Osteocyte (in vitro differentiated cells): ENCODE measurements around the gene HLCS. TPM values are rescaled to one million over a fixed set of nuclear protein-coding genes. Genes with fewer than 3 reads are reported as not detected.

Experiments
- DNase-seq: peaks from one replicate; pipeline ENCODE4 v3.0.0; 2021; ENCODE audit warnings: mixed read lengths; ENCODE audit not compliant: unreplicated experiment; ENCODE audit errors: extremely low spot score
- H3K27ac Mint-ChIP-seq: one replicate; pipeline ENCODE4 v1.8.0; 2021; ENCODE audit warnings: mild to moderate bottlenecking, mixed read lengths; ENCODE audit not compliant: unreplicated experiment
- H3K27me3 Mint-ChIP-seq: one replicate; pipeline ENCODE4 v1.8.0; 2021; ENCODE audit warnings: mixed read lengths; ENCODE audit not compliant: unreplicated experiment
- H3K36me3 Mint-ChIP-seq: one replicate; pipeline ENCODE4 v1.8.0; 2021; ENCODE audit warnings: mixed read lengths; ENCODE audit not compliant: unreplicated experiment
- H3K4me1 Mint-ChIP-seq: one replicate; pipeline ENCODE4 v1.8.0; 2021; ENCODE audit warnings: mixed read lengths; ENCODE audit not compliant: unreplicated experiment
- H3K4me3 Mint-ChIP-seq: one replicate; pipeline ENCODE4 v1.8.0; 2021; ENCODE audit warnings: mild to moderate bottlenecking, moderate library complexity, mixed read lengths; ENCODE audit not compliant: unreplicated experiment
- H3K9me3 Mint-ChIP-seq: one replicate; pipeline ENCODE4 v1.8.0; 2021; ENCODE audit warnings: mixed read lengths; ENCODE audit not compliant: unreplicated experiment
- total RNA-seq: library from RNA; stranded (reverse); gene quantifications from 2 replicates; pipeline ENCODE4 v1.2.1, GENCODE V29; 2021
- TF ChIP-seq, protein P1 (sequence below): fragments of 200-600 bp; sonication (generic); IDR thresholded peaks from 2 replicates; pipeline ENCODE4 v1.5.0; 2021; ENCODE audit warnings: antibody characterized with exemption, mild to moderate bottlenecking, moderate library complexity

HLCS gene
- total RNA-seq, 1 donor from 2014 or later = 26.7 TPM

DNA sequence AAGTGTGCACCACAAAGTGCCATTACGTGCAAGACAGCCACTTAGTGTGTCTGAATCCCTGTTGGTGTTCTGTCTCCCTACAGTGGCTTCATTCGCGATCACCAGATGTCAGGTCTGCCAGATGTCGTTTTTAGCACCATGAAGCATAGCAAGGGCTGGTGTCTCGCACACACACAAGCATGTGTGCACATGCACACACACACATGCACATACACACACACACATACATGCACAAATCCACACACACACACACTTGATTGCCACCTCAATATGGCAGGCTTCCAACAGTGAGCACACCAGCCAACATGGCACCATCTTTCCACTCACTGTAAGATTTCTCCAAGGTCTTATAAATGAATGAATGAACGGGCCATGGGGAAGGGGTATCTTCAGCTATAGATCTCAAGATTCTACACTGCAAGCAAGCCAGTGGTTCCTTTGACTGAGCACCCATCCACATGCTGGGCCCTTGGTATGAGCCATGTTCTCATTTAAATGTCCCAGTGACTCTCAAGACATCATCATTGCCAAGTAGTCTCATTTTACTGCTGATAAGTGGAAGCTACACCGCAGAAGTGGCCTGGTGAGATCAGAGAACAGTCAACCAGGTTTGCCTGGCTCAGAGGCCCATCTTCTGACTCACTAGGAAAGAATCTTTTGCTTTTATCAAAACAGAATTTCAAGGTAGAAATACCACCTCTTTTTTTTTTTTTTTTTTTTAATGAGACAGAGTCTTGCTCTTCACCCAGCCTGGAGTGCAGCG is 182.7 kb downstream of the HLCS start:
- no peak for DNase-seq
- H3K4me3 Mint-ChIP-seq = no peak overlapping the region
- TF ChIP-seq, protein P1, sequence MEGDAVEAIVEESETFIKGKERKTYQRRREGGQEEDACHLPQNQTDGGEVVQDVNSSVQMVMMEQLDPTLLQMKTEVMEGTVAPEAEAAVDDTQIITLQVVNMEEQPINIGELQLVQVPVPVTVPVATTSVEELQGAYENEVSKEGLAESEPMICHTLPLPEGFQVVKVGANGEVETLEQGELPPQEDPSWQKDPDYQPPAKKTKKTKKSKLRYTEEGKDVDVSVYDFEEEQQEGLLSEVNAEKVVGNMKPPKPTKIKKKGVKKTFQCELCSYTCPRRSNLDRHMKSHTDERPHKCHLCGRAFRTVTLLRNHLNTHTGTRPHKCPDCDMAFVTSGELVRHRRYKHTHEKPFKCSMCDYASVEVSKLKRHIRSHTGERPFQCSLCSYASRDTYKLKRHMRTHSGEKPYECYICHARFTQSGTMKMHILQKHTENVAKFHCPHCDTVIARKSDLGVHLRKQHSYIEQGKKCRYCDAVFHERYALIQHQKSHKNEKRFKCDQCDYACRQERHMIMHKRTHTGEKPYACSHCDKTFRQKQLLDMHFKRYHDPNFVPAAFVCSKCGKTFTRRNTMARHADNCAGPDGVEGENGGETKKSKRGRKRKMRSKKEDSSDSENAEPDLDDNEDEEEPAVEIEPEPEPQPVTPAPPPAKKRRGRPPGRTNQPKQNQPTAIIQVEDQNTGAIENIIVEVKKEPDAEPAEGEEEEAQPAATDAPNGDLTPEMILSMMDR = no peak
- no peak overlapping the region for H3K27ac Mint-ChIP-seq
- no peaks in the 10 kb centered on the region for H3K9me3 Mint-ChIP-seq
- peaks cover 2% of the 10 kb centered on the region for H3K36me3 Mint-ChIP-seq
- no peaks in the 10 kb centered on the region for H3K4me1 Mint-ChIP-seq
- H3K27me3 Mint-ChIP-seq = no peaks in the 10 kb centered on the region

DNA sequence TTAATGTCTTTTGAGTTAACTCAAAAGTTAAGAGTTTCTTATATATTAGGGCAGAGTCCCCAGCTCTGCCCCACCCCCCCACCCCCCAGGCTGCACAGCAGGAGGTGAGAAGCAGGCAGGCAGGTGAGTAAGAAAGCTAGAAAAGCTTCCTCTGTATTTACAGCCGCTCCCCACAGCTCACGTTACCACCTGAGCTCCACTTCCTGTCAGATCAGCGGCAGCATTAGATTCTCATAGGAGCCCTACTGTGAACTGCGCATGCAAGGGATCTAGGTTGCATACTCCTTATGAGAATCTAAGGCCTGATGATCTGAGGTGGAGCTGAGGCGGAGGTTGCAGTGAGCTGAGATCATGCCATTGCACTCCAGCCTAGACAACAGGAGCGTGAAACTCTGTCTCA is 185.6 kb downstream of the HLCS start:
- Mint-ChIP-seq H3K9me3 (no peaks in the 10 kb centered on the region), H3K36me3 (peaks cover 2% of the 10 kb centered on the region)

DNA sequence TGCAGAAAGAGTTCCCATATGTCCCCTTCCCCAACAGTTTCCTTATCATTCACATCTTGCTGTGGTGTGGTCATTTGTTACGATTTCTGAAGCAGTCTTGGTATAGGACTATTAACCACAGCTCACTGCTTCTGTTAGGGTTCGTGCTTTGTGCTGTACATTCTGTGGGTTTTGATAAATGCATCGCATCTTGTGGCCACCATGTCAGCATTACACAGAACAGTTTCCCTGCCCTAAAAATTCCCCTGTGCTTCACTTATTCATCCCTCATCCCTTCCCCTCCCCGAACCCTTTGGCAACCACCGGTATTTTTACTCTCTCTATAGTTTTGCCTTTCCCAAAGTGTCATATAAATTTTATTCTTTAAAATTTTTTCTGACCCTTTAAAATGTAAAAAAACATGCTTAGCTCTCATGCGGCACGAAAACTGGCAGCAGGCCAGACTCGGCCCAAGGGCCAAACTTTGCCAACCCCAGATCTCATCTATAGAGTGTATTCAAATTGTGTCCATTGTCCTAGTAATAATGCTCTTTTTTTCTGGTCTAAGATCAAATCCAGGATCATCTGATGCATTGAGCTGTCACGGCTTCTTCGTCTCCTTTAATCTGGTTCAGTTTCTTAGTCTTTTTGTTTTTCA is 189.4 kb downstream of the HLCS start:
- no peak for DNase-seq
- Mint-ChIP-seq H3K4me1 (peaks cover 17% of the 10 kb centered on the region), H3K9me3 (no peaks in the 10 kb centered on the region), H3K4me3 (no peak overlapping the region), H3K36me3 (peaks cover 2% of the 10 kb centered on the region), H3K27me3 (no peaks in the 10 kb centered on the region), H3K27ac (no peak overlapping the region)
- TF ChIP-seq, protein P1 = no peak

More for the DNA sequence above, 185.6 kb downstream of the HLCS start:
- no peaks in the 10 kb centered on the region for H3K27me3 Mint-ChIP-seq
- no peak overlapping the region for H3K4me3 Mint-ChIP-seq
- DNase-seq = no peak
- H3K27ac Mint-ChIP-seq = no peak overlapping the region
- H3K4me1 Mint-ChIP-seq = no peaks in the 10 kb centered on the region
- TF ChIP-seq, protein P1 = no peak

DNA sequence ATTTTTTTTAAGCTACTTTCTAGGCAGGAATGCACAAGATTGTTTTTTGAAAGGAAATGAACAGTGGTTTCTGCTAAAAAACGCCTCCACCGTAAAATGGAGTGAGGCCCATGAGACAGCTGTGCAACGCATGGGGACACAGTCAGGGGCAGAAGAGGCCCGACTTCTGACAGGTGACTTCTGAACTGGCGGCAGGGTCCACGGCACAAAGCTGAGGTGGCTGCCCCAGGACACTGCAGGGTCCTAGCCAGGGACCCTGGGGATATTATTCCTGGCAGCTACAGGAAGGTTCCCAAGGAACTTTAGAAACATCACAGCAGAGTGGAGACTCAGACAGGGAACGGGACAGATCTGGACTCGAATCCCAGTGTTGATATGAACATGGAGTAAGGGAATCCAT is 192.5 kb downstream of the HLCS start:
- peak overlapping the region; percentile 31 for H3K27ac Mint-ChIP-seq
- H3K27me3 Mint-ChIP-seq = no peaks in the 10 kb centered on the region
- no peak overlapping the region for H3K4me3 Mint-ChIP-seq
- no peaks in the 10 kb centered on the region for H3K9me3 Mint-ChIP-seq
- no peaks in the 10 kb centered on the region for H3K36me3 Mint-ChIP-seq
- no peak for DNase-seq
- H3K4me1 Mint-ChIP-seq = peaks cover 17% of the 10 kb centered on the region
- TF ChIP-seq, protein P1 = no peak

DNA sequence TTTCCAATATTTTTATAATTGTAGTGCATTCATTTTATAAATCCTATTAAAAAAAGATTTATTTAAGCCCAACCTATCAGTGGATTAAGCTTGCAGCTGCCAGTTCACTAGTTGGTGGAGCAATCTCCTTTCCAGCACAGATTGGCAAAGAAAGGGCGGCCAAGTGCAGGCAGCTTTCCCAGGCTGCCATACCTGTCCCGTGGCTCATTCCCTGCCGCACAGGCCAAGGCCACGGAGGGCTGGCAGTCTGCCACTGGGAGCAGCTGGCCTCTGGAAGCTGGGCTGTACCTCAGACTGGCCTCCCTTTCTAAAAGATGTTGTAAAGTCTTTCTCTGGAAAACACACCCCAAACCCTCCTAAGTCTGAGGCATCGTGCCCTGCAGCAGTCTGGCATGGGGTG is 193.4 kb downstream of the HLCS start:
- H3K4me1 Mint-ChIP-seq = peaks cover 17% of the 10 kb centered on the region
- no peaks in the 10 kb centered on the region for H3K9me3 Mint-ChIP-seq
- H3K27ac Mint-ChIP-seq = peak overlapping the region; percentile 27
- TF ChIP-seq, protein P1 = no peak
- no peak overlapping the region for H3K4me3 Mint-ChIP-seq
- H3K27me3 Mint-ChIP-seq = no peaks in the 10 kb centered on the region
- DNase-seq = no peak
- no peaks in the 10 kb centered on the region for H3K36me3 Mint-ChIP-seq
